GM19351 (cell line): ENCODE measurements around the gene PTPRK.
A peak's percentile ranks its signal among the peaks of the same experiment; 100 is the strongest.

Experiments
- ATAC-seq: cut with Tn5 transposase; IDR thresholded peaks from one replicate; pipeline ENCODE4 v1.9.1; 2021; ENCODE audit warnings: mild to moderate bottlenecking, moderate library complexity; ENCODE audit not compliant: unreplicated experiment

Gene PTPRK

GRCh38 chr6:128099571-128100197 is 420.7 kb downstream of the PTPRK start:
- ATAC-seq, result no peak

- peak; percentile 48 for ATAC-seq
Measured at GRCh38 chr6:128098000-128098581, 422.3 kb downstream of the PTPRK start.

- no peak for ATAC-seq
Measured at GRCh38 chr6:128097009-128097408, 423.4 kb downstream of the PTPRK start.

- no peak for ATAC-seq
Measured at GRCh38 chr6:128095362-128095761, 425.0 kb downstream of the PTPRK start.

- no peak for ATAC-seq
Measured at GRCh38 chr6:128079021-128079420, 441.4 kb downstream of the PTPRK start.

GRCh38 chr6:128078276-128078675 is 442.1 kb downstream of the PTPRK start:
- ATAC-seq, result peak; percentile 82

- ATAC-seq, result no peak
Measured at GRCh38 chr6:128076843-128077242, 443.6 kb downstream of the PTPRK start.

- no peak for ATAC-seq
Measured at GRCh38 chr6:128074567-128074966, 445.8 kb downstream of the PTPRK start.

GRCh38 chr6:128073389-128073788 is 447.0 kb downstream of the PTPRK start:
- ATAC-seq, result no peak

- peak; percentile 71 for ATAC-seq
Measured at GRCh38 chr6:128071212-128071611, 449.2 kb downstream of the PTPRK start.

- ATAC-seq, result no peak
Measured at GRCh38 chr6:128070406-128070805, 450.0 kb downstream of the PTPRK start.

GRCh38 chr6:128069188-128069587 is 451.2 kb downstream of the PTPRK start:
- ATAC-seq, result no peak

GRCh38 chr6:128068119-128068479 is 452.3 kb downstream of the PTPRK start:
- ATAC-seq, result no peak

GRCh38 chr6:128067446-128068118 is 452.8 kb downstream of the PTPRK start:
- no peak for ATAC-seq

GRCh38 chr6:128065072-128065471 is 455.3 kb downstream of the PTPRK start:
- no peak for ATAC-seq

- no peak for ATAC-seq
Measured at GRCh38 chr6:128064540-128064895, 455.9 kb downstream of the PTPRK start.

- ATAC-seq, result no peak
Measured at GRCh38 chr6:128063850-128064539, 456.4 kb downstream of the PTPRK start.

GRCh38 chr6:128062882-128063603 is 457.4 kb downstream of the PTPRK start:
- no peak for ATAC-seq

- no peak for ATAC-seq
Measured at GRCh38 chr6:128057946-128058345, 462.5 kb downstream of the PTPRK start.

GRCh38 chr6:128057541-128057940 is 462.9 kb downstream of the PTPRK start:
- ATAC-seq, result no peak

GRCh38 chr6:128053109-128053508 is 467.3 kb downstream of the PTPRK start:
- no peak for ATAC-seq
